Stimulated activated effector memory CD8-positive, alpha-beta T cell treated with anti-CD3 and anti-CD28 coated beads, Interleukin-12 subunit alpha, Interleukin-12 subunit beta, amount 100 ng/mL, for 72 hours (primary cell): ENCODE data around the gene CFAP126.
A peak's percentile ranks its signal among the peaks of the same experiment; 100 is the strongest.
"Not testable (repeated sequence)": the region's sequence is repeated elsewhere in the genome, so short reads cannot be mapped to it uniquely, and the experiment has no call there.

Experiments
- ATAC-seq: fragments of 150-1000 bp; cut with Tn5 transposase; 2 replicates; pipeline ENCODE4 v1.10.0; 2021
- DNase-seq, 2 donors: peaks; one replicate each; pipeline ENCODE4 v3.0.0; 2021 to 2022; ENCODE audit warnings: low spot score in 2 of 2
- H3K27ac Mint-ChIP-seq: one replicate; pipeline ENCODE4 v1.8.0; 2022; ENCODE audit warnings: mild to moderate bottlenecking, mixed read lengths
- H3K36me3 Mint-ChIP-seq: one replicate; pipeline ENCODE4 v1.8.0; 2022; ENCODE audit warnings: mild to moderate bottlenecking, mixed read lengths
- H3K4me1 Mint-ChIP-seq: one replicate; pipeline ENCODE4 v1.8.0; 2022; ENCODE audit warnings: mixed read lengths
- H3K4me3 Mint-ChIP-seq: one replicate; pipeline ENCODE4 v1.8.0; 2022; ENCODE audit warnings: mild to moderate bottlenecking, mixed read lengths
- H3K9me3 Mint-ChIP-seq: one replicate; pipeline ENCODE4 v1.8.0; 2022; ENCODE audit warnings: mixed read lengths

The CFAP126 gene

DNA sequence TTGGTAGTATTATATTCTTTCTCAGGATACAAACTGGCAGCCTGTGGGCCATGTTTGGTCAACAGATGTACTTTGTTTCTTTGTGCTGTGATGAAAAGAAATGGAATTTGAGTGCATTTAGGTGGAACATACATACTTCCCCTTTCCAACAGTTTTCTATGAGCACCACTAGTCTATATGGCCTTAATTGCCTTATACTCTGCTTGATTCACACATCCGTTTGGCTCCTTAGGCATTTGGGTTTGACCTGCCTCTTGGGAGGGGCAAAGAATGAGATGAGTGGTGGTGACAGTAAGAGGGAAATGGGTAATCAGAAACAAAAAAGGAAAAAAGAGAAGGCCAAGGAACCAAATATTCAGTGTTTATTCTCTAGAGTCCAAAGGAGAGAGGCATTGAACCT, 17.0 kb downstream of the CFAP126 start:
- H3K9me3 Mint-ChIP-seq: no peaks in the 10 kb centered on the region
- DNase-seq (no peak), ATAC-seq (no peak)
- H3K36me3 Mint-ChIP-seq: peaks cover 58% of the 10 kb centered on the region
- H3K4me3 Mint-ChIP-seq: no peak overlapping the region
- H3K4me1 Mint-ChIP-seq: peaks cover 15% of the 10 kb centered on the region
- no peak overlapping the region for H3K27ac Mint-ChIP-seq

DNA sequence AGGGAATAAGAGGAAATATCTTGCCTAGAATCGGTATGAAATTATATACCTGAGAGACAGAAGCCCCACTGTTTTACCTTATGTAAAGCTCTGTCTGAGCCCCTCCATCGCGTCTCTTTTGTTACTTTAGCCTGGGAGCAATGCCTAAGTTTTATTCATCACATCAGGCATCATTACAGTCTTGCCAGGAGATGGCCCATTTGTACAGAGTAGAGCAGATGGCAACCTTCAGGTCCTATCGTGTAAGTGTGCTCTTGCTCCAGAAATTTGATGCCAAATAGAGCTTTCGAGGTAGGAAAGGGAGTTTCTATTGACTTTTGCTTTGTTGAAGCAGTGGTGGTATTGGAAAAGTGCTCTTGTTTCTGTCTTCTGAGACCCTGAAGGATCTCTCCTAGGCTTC, 24.9 kb downstream of the CFAP126 start:
- Mint-ChIP-seq H3K4me3 (no peak overlapping the region), H3K27ac (peak overlapping the region; percentile 17), H3K36me3 (peaks cover 98% of the 10 kb centered on the region), H3K4me1 (no peaks in the 10 kb centered on the region), H3K9me3 (no peaks in the 10 kb centered on the region)
- DNase-seq (no peak), ATAC-seq (no peak)

DNA sequence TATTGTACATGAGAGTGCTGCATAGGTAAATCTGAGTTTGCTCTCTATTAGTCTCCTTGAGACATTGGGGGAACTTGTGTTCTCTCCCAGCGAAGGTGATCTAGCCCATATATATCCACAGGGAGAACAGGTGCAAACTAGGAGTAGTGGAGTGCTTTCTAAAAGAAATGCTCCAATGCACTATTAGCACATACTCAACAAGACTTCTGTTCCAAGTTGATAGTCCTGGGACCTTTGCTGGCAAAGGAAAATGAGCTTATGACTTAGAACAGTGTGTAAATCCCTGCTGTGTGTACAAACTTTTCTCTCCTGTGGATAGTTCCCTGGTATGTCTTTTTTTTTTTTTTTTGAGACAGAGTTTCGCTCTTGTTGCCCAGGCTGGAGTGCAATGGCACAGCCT, 25.5 kb downstream of the CFAP126 start:
- Mint-ChIP-seq H3K4me3 (no peak overlapping the region), H3K4me1 (no peaks in the 10 kb centered on the region), H3K27ac (peak overlapping the region; percentile 27), H3K9me3 (no peaks in the 10 kb centered on the region), H3K36me3 (peaks cover 98% of the 10 kb centered on the region)
- ATAC-seq (no peak), DNase-seq (no peak)

DNA sequence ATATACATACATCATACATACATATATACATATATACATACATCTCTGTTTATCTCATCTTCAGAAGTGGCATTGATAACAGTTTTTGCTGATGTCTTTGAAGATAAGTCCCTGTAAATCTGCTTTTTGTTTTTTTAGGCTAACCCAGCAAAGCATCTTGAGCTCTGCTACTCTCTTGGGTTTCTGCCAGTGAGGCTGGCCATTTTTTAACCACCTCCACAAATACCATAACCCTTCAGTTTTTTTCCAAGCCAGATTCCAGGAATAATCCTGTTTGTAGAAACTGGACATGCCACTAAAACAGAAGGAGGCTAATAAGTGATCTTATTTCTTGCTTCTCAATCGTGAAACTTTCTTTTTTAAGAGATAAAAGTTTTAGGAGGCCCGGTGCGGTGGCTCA, 31.9 kb downstream of the CFAP126 start:
- H3K9me3 Mint-ChIP-seq: no peaks in the 10 kb centered on the region
- peaks cover 95% of the 10 kb centered on the region for H3K36me3 Mint-ChIP-seq
- DNase-seq: no peak
- no peak overlapping the region for H3K27ac Mint-ChIP-seq
- no peak for ATAC-seq
- H3K4me1 Mint-ChIP-seq: no peaks in the 10 kb centered on the region
- no peak overlapping the region for H3K4me3 Mint-ChIP-seq

- Mint-ChIP-seq H3K27ac (no peak overlapping the region), H3K4me1 (no peaks in the 10 kb centered on the region), H3K4me3 (no peak overlapping the region), H3K9me3 (no peaks in the 10 kb centered on the region), H3K36me3 (peaks cover 95% of the 10 kb centered on the region)
- DNase-seq: no peak
- ATAC-seq: no peak
Observed at GRCh38 chr1:161333166-161333565, 34.5 kb downstream of the CFAP126 start.

GRCh38 chr1:161330346-161330745, 37.3 kb downstream of the CFAP126 start:
- Mint-ChIP-seq H3K4me3 (no peak overlapping the region), H3K27ac (peak overlapping the region; percentile 70), H3K36me3 (peaks cover 100% of the 10 kb centered on the region), H3K9me3 (no peaks in the 10 kb centered on the region), H3K4me1 (no peaks in the 10 kb centered on the region)
- no peak for DNase-seq
- no peak for ATAC-seq

GRCh38 chr1:161324020-161324419, 43.7 kb downstream of the CFAP126 start:
- Mint-ChIP-seq H3K4me3 (no peak overlapping the region), H3K9me3 (no peaks in the 10 kb centered on the region), H3K27ac (peak overlapping the region; percentile 43), H3K4me1 (peaks cover 12% of the 10 kb centered on the region), H3K36me3 (peaks cover 71% of the 10 kb centered on the region)
- ATAC-seq (peak; percentile 71), DNase-seq (no peak)

- ATAC-seq: not testable (repeated sequence)
Observed at GRCh38 chr1:161315841-161316674, 51.6 kb downstream of the CFAP126 start.

More at GRCh38 chr1:161315841-161316674, 51.6 kb downstream of the CFAP126 start:
- not testable (repeated sequence) for DNase-seq, H3K9me3 Mint-ChIP-seq
- Mint-ChIP-seq H3K36me3 (peaks cover 26% of the 10 kb centered on the region), H3K4me1 (peaks cover 18% of the 10 kb centered on the region), H3K4me3 (peak overlapping the region; percentile 93), H3K27ac (peak overlapping the region; percentile 97)
